H1 (cell line): ENCODE results near the gene GFAP. TPM values are rescaled to one million over a fixed set of nuclear protein-coding genes. Genes with fewer than 3 reads are reported as not detected.

ENCODE experiments used
- CEBPB ChIP-seq: IDR thresholded peaks from 2 replicates; pipeline ENCODE4 v1.6.1; 2012; ENCODE audit warnings: low read depth, low read length
- FOSL1 ChIP-seq: IDR thresholded peaks from 2 replicates; pipeline ENCODE4 v1.6.1; 2011; ENCODE audit warnings: mild to moderate bottlenecking, low read depth, low read length, moderate library complexity; ENCODE audit not compliant: insufficient read depth
- KDM1A ChIP-seq: fragments of 200-600, 300-600 bp; sonication (generic); IDR thresholded peaks from 2 replicates; pipeline ENCODE4 v1.7.1; 2016; ENCODE audit warnings: mild to moderate bottlenecking, low read length, borderline replicate concordance
- KDM5A ChIP-seq: fragments of 200-600 bp; IDR thresholded peaks from 2 replicates; pipeline ENCODE4 v1.7.1; 2012; ENCODE audit warnings: mild to moderate bottlenecking, low read length, inconsistent platforms, mixed read lengths
- POLR2AphosphoS5 ChIP-seq: IDR thresholded peaks from 2 replicates; pipeline ENCODE4 v1.6.1; 2011; ENCODE audit warnings: low read depth, low read length
- polyA plus RNA-seq, 7 experiments: library from polyadenylated mRNA; depleted of rRNA in 3 of 7; stranded (reverse) in 5 of 7; unstranded in 2 of 7; fragments of >200 nt in 5 of 7; fragments of 200-250 nt in 2 of 7; gene quantifications; 1 replicate in 5 of 7; 2 replicates in 1 of 7; 4 replicates in 1 of 7; pipeline versions ENCODE4 v1.2.1 to v1.2.3, GENCODE V29; 2011 to 2013; ENCODE audit warnings: missing spikeins in 2 of 7, mixed read lengths in 2 of 7
- total RNA-seq: library from RNA; stranded (reverse); fragmentation: NEBNext Ultra II Directional; extraction: Animal tissue kit (Norgen Biotek cat#: 25700); gene quantifications from 2 replicates; pipeline ENCODE4 v1.2.1, GENCODE V29; 2021

GFAP gene
- total and polyA plus RNA-seq, 2 of the 8 experiments (the other 6 are each of a cell fraction or from before 2014, with no cell fraction given): 1.3 to 1.5 TPM

GRCh38 chr17:44922746-44923470, 7.6 kb upstream of the GFAP start (continued):
- TF ChIP-seq POLR2AphosphoS5 (no peak), KDM1A (no peak), CEBPB (no peak), FOSL1 (no peak), KDM5A (no peak)
- TF ChIP-seq, all 59 proteins: peak for 0
